NK-92 treated with Interleukin-12 subunit alpha and Interleukin-12 subunit beta, amount 100 ng/mL, for 24 hours (cell line): ENCODE results near the gene TMEM169.

Experiments
- DNase-seq: peaks from one replicate; lab custom pipeline; 2025; lab: John Stamatoyannopoulos, UW

The TMEM169 gene, protein sequence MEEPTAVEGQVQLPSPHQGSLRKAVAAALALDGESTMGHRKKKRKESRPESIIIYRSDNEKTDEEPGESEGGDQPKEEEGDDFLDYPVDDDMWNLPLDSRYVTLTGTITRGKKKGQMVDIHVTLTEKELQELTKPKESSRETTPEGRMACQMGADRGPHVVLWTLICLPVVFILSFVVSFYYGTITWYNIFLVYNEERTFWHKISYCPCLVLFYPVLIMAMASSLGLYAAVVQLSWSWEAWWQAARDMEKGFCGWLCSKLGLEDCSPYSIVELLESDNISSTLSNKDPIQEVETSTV

DNA sequence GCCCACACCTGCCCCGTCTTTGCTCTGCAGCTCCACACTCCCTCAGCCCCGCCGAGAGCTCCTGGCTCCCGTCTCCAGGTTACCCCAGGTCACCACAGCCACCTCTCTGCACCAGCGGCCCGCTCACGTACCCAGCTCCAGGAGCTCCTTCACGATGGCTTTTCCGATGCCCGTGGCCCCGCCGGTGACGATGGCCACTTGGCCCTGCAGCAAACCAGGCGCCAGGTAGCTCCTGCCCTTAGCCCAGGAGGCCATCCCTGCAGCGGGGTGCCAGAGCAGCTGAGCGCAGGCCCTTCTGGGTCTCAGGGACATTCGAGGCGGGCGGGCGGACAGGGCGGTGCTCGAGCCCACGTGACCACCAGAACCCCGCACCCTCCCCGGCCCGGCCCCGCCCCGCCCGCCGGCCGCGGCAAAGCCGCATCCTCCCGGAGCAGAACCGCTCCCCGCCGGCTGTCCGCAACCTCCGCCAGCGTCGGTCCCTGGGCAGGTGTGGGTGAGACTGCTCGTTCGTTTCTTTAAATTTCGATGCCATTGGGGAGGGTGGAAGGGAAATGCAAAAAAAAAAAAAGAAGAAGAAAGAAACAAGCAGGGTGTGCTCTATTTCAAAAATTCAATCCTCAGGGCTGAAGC lies at the start of gene TMEM169, which contains the start of gene PECR:
TMEM169 (plus strand) TSS at position 433 of the 630 bp plus-strand sequence. CDS start 14,045 bp downstream, outside the sequence.
PECR (minus strand) TSS at position 323 of the 630 bp plus-strand sequence; CDS start at position 255, 68 bp downstream.
- peak; percentile 56 for DNase-seq

DNA sequence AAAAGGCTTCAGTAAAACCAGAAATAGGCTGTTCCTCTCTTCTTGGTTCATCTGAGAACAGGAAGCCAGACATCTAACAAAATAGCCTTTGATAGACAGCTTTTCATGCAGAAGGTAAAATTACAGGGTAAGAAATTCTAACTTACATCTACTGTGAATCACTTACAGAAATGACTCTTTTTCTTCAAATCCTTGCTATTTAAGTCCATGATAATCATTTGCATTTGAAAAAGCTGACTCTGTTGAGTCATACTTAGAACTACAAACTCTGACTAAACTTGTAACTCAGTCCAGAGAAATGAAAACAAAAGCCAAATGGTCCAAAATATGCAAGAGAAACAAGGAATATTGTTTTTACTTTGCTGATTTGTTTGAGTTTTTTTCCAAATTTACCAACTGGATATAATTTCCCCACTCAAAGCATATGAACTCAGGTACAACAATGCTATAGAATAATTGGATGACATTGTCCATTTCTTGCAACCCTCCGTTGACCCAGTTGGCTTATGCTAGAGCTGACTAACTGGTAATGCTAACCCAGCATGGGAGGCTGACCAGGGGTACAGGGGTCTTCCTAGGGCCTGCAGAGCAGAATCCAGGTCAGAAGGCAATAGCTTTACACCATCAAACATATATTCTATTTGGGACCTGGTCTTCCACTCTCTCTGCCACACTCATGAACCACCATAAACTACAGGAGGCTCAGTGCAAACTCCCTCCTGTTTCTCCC lies 49.6 kb upstream of the TMEM169 start:
- no peak for DNase-seq

DNA sequence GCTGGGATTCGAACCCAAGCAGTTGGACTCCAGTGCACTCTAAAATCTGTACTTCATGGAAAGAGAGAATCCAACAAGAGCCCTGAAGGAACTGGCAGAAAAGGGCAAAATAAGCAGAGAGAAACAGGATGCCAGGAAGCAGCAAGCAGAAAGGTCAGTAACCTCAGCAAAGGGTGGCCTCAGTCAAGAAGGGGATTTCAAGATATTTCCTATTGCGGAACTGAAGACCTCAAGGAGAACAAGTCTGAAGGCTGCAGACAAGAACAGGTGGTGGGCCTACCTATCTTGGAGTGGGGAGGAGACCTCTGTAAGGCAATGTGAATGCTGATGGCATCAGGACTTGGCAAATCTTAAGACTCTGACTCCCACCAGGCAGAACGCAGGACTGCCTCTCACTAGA lies 48.3 kb upstream of the TMEM169 start:
- no peak for DNase-seq

DNA sequence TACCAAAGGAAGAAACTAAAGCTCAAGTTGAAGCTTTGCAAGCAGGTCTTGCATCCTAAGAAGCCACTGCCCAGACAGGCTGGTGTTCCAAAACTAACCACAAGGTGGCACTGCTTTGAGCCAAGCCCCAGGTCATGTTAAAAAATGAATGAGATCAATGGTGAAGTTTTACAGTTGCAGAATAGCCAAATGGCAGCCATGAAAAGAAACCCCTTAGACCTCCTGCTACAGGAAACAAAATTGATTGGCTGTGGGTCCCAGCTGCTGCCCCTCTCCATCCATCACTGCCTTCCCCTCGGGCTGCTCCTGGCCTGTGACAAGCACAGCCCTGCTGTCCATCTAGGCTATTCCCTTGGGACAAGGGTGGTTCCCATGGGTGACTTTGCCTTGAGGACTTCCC lies 47.7 kb upstream of the TMEM169 start:
- peak; percentile 29 for DNase-seq

DNA sequence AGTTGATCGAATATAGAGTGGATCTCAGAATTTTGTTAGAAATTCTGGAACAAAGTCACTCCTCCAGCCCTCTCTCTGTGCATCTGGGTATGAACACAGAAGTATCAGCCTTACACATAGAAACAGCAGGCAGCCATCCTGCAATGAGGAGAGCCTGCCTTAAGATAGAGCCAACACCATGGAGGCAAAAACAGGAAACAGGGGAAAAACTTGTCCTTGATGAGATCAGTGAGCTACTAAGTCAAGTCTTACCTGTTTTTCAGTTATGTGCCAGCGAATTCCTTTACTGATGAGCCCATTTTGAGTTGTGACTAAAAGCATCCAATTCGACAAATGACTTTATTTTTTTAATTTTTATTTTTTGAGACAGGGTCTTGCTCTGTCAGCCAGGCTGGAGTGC lies 41.8 kb upstream of the TMEM169 start:
- DNase-seq = no peak

DNA sequence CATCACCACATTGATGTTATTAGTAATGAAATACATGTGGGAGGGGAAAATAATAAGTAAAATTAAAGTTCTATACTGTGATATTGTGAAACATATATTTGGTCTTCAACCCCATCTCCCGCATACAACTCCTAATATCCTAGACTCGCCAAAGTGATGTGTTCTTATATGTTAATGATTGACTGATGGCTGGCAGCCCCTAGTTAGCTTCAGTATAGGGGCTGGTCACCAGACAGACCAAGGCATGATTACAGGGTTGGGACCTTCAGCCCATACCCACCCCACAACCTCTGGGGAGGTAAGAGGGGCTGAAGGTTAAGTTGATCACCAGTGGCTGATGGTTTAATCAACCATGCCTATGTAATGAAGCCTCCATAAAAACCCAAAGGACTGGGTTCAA lies 40.3 kb upstream of the TMEM169 start:
- DNase-seq = no peak

DNA sequence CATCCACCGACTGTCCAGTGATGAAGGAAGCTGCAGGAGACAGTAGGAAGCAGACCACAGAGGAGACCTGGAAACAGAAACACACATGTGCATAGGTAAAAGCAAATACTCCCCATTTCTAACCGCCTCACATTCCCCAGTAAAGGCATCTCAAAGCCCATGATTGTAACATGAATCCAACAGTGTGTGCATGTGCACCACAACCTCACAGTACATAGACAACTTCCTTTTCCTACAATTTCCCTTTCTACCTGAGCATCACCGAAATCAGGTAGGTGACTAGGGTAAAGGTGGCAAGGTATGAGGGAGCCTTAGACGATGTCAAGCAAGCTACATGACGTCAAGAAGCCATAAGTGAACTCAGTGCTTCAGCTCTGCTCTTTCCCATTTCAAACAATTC lies 37.8 kb upstream of the TMEM169 start:
- no peak for DNase-seq

DNA sequence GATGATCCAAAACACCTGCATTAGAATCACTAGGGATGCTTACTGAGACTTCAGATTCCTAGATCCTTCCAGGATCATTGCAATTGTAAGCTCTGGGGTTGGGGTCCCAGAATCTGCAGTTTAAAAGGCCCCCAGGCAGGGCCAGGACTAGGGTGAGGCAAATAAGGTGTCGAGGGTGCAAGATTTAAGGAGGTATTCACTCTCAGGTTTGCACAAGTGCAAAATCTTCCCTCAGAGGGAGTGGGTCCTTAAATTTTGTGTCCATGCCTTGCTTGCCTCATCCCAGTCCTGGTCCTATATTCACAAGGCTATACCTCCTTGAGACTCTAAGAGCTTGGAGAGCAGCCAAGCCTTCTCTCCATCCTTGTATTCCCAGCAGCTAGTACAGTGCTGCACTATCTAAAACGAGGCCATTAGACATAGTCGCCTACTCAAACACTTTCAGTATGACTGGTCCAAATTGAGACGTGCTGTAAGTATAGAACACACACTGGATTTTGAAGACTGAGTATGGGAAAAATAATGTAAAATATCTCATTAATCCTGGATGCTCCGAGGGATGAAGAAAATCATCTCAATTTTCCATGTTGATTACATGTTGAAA lies 36.7 kb upstream of the TMEM169 start:
- DNase-seq = no peak

DNA sequence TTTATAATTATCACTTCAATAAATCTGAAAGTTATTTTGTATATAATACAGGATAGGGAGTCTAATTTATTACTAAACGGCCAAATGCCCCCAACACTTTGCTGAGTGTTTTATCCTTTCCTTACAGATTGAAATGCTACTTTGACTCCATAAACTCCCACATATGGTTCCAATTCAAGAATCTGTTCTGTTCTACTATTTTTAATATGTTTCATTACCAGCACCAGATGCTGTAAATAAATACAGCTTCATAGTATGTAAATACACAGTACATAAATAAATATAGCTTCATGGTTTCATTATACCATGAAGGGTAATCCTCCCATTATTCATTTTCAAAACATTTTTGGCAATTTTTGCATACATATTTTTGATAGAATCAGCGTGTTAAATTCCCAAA lies 34.3 kb upstream of the TMEM169 start:
- DNase-seq = no peak

DNA sequence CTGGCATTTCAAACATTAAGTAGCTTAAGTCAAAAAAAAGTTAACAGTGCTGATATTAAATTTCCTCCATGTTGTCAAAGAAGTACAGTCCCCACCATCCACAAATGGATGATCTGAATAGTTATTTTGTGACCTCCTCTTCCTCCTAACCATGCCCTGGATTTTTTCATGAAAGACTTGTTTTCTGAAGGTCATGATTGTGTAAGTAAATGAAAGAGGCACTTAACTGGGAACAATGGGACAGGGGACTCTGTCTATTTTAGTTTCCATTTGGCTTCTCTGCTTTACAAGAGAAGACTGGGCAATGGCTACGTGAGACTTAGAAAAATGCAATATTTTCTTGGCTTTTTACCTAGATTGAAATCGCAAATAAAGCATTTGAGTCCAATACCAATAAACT lies 32.3 kb upstream of the TMEM169 start:
- no peak for DNase-seq

DNA sequence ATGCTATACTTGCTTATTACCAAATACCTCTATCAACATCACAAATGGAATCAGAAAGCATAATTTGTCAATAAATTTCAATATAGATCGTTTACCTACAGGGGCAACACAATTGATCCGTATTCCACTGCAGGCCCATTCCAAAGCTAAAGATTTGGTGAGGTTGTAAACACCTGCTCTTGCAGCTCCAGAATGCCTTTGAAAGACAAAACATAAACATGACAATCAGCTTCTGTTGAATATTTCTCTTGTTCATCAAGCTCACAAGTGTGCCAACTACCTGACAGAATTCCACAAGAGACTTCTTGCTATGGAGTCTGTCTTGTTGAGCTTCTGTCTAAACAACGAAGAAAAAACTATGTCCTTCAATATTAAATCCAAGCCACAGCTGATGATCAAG lies 30.4 kb upstream of the TMEM169 start:
- DNase-seq = no peak

DNA sequence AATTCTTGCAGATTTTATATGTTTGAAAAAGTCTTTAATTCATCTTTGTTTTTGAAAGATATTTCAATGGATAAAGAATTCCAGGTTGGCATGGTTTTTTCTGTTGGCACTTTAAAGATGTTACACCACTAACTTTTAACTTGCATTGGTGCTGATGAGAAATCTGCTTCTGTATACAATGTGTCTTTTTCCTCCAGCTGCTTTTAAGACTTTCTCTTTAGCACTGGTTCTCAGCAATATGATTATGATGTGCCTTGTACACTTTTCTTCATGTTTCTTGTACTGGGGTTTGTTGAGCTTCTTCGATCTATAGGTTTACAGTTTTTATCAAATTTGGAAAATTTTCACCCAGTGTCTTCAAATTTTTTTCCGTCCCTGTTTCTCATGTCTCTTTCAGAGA lies 29.3 kb upstream of the TMEM169 start:
- DNase-seq = no peak

DNA sequence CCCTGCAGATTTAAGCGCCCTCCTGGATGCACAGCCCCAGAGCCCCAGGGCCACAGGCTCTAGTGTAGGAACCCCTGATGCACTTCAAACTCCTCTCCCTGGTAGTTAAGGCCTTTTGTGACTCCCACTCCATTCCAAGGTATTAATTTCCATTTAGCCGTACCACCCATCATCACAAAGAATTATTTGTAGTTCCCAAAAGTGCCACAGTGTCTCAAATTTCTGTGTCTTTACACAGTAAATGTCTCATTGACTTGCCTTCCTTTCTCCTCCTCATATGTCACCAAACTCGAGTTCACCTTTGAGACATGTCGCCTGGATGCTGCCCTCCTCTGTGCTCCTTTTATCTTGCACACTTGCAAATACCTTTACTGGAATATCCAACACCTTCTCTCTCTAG lies 26.0 kb upstream of the TMEM169 start:
- no peak for DNase-seq

DNA sequence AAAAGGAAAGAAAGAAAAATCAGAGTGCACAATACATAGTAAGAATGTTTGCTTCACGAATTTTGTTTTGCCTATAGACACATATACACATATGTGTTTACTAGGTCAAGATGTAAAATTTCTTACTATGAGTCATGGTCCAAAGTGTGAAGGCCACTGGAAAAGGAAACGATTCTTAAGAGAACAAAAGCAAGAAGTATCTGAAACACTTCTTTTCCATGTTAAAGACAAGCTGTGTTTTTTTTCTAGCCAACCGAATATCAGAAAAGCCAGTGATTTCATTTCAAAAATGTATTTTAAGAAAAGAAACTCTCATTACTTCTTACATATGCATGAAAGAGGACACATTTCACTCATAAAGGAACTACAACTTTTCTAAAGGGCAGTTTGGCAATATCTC lies 25.0 kb upstream of the TMEM169 start:
- no peak for DNase-seq

DNA sequence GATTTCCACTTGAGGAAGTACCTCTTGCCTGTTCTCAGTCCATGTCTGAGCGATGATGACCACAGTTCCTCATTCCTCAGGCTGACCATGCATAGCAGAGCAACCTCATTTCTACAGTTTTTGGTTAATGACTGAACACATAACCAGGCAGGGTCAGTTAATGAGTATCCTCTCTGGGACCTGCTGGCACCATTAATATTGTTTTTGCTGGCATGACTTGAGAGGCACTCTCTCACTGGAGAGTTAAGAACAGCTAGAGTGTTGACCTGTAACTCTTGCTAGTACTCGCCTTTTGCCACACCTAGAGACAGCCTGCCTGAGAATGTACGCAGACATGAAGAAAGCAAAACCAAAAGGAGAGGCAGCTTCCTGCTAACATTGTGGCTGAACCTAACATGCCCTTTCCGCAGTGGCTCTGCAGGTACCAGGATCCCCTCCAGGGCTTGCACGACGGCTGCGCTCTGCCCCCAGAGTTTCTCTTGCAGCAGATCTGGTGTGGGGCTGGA lies 24.0 kb upstream of the TMEM169 start:
- peak; percentile 54 for DNase-seq

DNA sequence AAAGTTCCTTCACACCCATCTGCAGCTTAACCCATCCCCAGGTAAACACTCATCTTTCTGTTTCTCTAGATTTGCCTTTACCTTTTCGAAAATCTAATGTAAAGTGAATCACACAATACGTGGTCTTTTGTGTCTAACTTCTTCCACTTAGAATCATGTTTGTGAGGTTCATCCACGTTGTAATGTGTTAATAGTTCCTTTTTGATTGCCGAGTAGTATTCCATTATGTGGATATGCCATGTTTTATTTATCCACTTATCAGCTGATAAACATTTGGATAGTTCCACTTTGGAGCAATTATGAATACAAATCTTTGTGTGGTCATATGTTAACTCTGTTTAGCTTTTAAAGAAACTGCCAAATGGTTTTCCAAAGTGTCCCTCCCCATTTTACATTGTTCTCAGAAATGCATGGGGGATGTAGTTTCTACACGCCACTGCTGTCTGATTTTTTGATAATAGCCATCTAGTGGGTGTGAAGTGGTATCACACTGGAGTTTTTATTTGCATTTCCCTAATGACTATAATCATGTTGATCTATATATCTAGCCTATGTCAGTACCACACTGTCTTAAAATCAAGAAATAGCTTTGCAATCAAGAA lies 22.4 kb upstream of the TMEM169 start:
- no peak for DNase-seq

DNA sequence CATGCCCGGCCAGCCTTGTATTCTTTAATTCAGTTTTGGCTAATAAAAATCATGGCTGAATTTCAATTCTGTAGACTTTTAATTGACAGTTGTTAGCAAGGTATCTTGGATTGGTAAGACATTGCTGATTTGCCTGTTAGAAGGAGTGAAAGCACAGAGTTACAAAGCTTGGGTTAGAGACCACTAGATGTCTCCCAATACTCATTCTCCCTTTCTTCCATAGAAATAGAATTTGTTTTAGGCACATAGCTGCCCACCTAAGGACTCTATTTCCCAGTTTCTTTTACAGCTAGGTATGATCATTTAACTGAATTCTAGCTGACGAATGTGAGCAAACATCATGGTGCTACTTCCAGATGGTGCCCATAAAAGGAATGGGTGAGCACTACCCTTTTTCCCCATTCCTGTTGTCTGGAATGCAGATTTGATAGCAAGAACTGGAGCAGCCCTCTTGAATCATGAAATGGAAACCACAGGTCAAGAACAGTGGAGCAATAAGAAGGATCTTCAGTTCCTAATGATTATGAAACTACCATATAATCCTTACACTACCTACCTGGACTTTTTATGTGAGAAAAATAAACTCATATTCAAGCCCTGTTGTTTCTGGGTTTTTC lies 17.6 kb upstream of the TMEM169 start:
- DNase-seq = no peak

DNA sequence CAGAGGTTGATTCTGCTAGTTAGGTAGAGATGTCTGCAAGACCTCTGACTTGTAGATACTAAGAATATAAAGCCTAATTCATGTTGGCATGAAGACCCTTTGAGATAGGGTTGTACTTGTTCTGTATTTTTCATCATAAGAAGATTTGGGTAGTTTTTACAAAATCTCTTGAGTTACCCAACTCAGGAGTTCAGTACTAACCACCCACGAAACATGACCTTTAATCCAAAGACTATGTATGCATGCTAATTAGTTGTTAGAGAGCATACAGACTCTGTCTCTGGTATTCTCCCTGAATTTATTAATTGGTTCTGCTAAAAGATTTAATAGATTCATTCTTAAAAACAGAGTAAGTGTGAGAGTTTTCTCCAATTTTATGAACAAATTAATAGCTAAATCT lies 17.1 kb upstream of the TMEM169 start:
- DNase-seq = no peak

DNA sequence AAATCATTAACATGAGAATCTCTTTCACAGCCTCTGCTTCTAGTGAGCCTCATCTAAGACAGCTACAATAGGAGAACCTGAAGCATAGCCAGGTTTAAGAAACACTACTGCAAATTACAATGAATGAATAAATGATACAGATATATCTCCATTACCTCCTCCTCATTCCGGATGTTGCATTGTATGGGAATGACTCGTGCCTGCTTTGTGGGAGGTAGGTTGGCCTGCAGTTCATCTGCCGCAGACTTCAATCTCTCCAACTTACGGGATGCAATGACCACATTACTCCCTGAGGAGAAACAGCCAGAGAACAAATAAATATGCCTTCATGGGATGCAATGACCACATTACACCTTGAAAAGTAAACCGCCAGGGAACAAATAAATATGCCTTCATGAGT lies 15.5 kb upstream of the TMEM169 start:
- DNase-seq = no peak

DNA sequence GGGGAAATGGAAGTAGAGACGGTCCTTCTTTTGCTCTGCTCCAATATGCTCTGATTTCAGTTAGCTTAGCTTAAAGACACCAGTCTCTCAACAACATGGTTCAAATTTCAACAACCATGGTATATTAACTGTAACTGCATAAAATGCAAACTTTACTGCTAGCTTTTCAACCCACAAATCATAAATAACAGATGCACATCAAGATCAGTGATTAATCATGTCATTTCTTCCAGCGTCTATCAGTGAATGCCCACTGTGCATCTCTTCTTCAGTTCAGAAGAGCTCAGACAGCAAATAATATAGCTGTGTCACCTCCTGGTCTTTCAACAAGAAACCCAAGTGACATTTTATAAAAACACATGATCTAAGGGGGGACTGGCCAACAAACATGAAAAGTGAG lies 12.7 kb upstream of the TMEM169 start:
- no peak for DNase-seq

DNA sequence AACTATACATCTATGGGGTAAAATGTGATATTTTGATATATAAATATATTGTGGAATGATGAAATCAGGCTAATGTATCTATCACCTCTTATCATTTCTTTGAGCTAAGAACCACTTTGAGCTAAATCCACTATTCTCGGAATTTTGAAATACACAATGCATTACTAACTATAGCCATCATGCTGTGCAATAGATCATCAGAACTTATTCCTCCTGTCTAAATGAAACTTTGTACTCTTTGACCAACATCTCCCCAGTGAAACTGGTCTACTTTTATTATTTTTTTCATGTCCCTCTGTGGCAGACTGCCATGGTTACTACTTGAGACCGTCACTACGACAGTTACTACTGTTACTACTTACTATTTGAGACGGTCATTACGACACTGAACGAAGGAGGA lies 11.5 kb upstream of the TMEM169 start:
- DNase-seq = no peak
